Mammary epithelial cell (primary cell): ENCODE results near the gene NUTM2F.
"Not testable (repeated sequence)": the region's sequence is repeated elsewhere in the genome, so short reads cannot be mapped to it uniquely, and the experiment has no call there.

Experiments
- CTCF ChIP-seq, 2 donors: IDR thresholded peaks in 1 of 2; conservative IDR thresholded peaks in 1 of 2; 2 replicates each; pipeline ENCODE4 v1.5.1; 2011 to 2012; ENCODE audit warnings: inconsistent platforms in 2 of 2, low read length in 2 of 2, mild to moderate bottlenecking in 2 of 2, control low read depth in 1 of 2, low read depth in 1 of 2; ENCODE audit not compliant: insufficient read depth in 1 of 2; ENCODE audit errors: extremely low read depth in 1 of 2
- EZH2 ChIP-seq: IDR thresholded peaks from 2 replicates; pipeline ENCODE4 v1.6.1; 2012; ENCODE audit warnings: low read length, inconsistent platforms, borderline replicate concordance

- TF ChIP-seq CTCF (conservative IDR thresholded peaks at IDR 0.05 in 1 of 2, IDR thresholded peaks at IDR 0.05 in 1 of 2; ENCODE audit: extremely low read depth in 1 of 2, insufficient read depth in 1 of 2, low read depth in 1 of 2, low read length in 2 of 2); EZH2: not testable (repeated sequence)
These were observed 45.3 kb upstream of the NUTM2F start for GRCh38 chr9:94373779-94374175.
